Calu3 (cell line): Measurements from ENCODE around the gene AMOT. TPM values are rescaled to one million over a fixed set of nuclear protein-coding genes. Genes with fewer than 3 reads are reported as not detected.

Experiments used
- BruUV-seq: library from RNA; stranded (reverse); fragments of 400-500 nt; replicated peaks from 2 replicates; lab custom pipeline; 2021; lab: Mats Ljungman, UMichigan
- CTCF ChIA-PET: fragments of 300-600 bp; sonication (Branson Sonifier 250); formaldehyde crosslinking; loops from one replicate; lab custom pipeline; 2022; ENCODE audit warnings: antibody characterized with exemption; lab: Charles Lee
- DNase-seq: peaks from one replicate; pipeline ENCODE4 v3.0.0; 2022
- H3K27ac Mint-ChIP-seq: one replicate; pipeline ENCODE4 v1.8.0; 2022; ENCODE audit warnings: mixed read lengths; ENCODE audit not compliant: unreplicated experiment
- H3K27me3 Mint-ChIP-seq: one replicate; pipeline ENCODE4 v1.8.0; 2022; ENCODE audit warnings: mixed read lengths; ENCODE audit not compliant: unreplicated experiment
- H3K36me3 Mint-ChIP-seq: one replicate; pipeline ENCODE4 v1.8.0; 2022; ENCODE audit warnings: mild to moderate bottlenecking, moderate library complexity, mixed read lengths; ENCODE audit not compliant: insufficient read depth, unreplicated experiment
- H3K4me1 Mint-ChIP-seq: one replicate; pipeline ENCODE4 v1.8.0; 2022; ENCODE audit warnings: mild to moderate bottlenecking, low read depth, mixed read lengths; ENCODE audit not compliant: unreplicated experiment
- H3K4me3 Mint-ChIP-seq: one replicate; pipeline ENCODE4 v1.8.0; 2022; ENCODE audit warnings: mild to moderate bottlenecking, low read depth, moderate library complexity, mixed read lengths; ENCODE audit not compliant: unreplicated experiment
- H3K9me3 Mint-ChIP-seq: one replicate; pipeline ENCODE4 v1.8.0; 2022; ENCODE audit warnings: low read depth, mixed read lengths; ENCODE audit not compliant: unreplicated experiment
- CTCF ChIP-seq: fragments of 200-600 bp; IDR thresholded peaks from one replicate; pipeline ENCODE4 v1.8.0; 2022; ENCODE audit warnings: antibody characterized with exemption; ENCODE audit not compliant: unreplicated experiment
- intact Hi-C: fragments of 100-400 bp; cut with micrococcal nuclease; formaldehyde crosslinking; loops from one replicate; pipeline ENCODE4 v1.10.0; 2022; ENCODE audit not compliant: unreplicated experiment
- total RNA-seq: library from RNA; stranded (reverse); gene quantifications from 2 replicates; pipeline ENCODE4 v1.2.3, GENCODE V29; 2022

AMOT gene
- total RNA-seq, 1 experiment from 2014 or later = 16.2 TPM

GRCh38 chrX:112841114-112841819, 636 bp upstream of the AMOT start:
- Mint-ChIP-seq H3K4me3 (peak overlapping the region; percentile 92), H3K27ac (no peak overlapping the region), H3K4me1 (peaks cover 29% of the 10 kb centered on the region), H3K9me3 (no peaks in the 10 kb centered on the region), H3K27me3 (no peaks in the 10 kb centered on the region), H3K36me3 (peaks cover 21% of the 10 kb centered on the region)
- TF ChIP-seq CTCF = no peak
- intact Hi-C loops = no loop called here
- CTCF ChIA-PET = interaction anchor here (0.9 to 1.4 kb wide), 5 partner anchors 9 to 83 kb away, joined by 3 to 8 read pairs (median 5); no protein-coding TSS in a partner anchor
- BruUV-seq = no TSS peak
- peak; percentile 85 for DNase-seq

- Mint-ChIP-seq H3K4me1 (peaks cover 29% of the 10 kb centered on the region), H3K4me3 (peak overlapping the region; percentile 92), H3K27me3 (no peaks in the 10 kb centered on the region), H3K9me3 (no peaks in the 10 kb centered on the region), H3K36me3 (peaks cover 21% of the 10 kb centered on the region), H3K27ac (peak overlapping the region; percentile 23)
- intact Hi-C loops = loop anchor here (2.0 kb wide), 1 partner anchor 45 kb away; no protein-coding TSS in a partner anchor
- CTCF ChIA-PET = no interaction called here
- no TSS peak for BruUV-seq
- no peak for TF ChIP-seq CTCF
- DNase-seq = no peak
These were observed 775 bp downstream of the AMOT start for GRCh38 chrX:112839856-112840255.

GRCh38 chrX:112837531-112837930, 3.1 kb downstream of the AMOT start:
- CTCF ChIA-PET = no interaction called here
- Mint-ChIP-seq H3K27me3 (no peaks in the 10 kb centered on the region), H3K4me1 (peaks cover 36% of the 10 kb centered on the region), H3K36me3 (peaks cover 21% of the 10 kb centered on the region), H3K4me3 (no peak overlapping the region), H3K27ac (no peak overlapping the region), H3K9me3 (no peaks in the 10 kb centered on the region)
- TF ChIP-seq CTCF = no peak
- no TSS peak for BruUV-seq
- no peak for DNase-seq
- intact Hi-C loops = no loop called here

GRCh38 chrX:112835019-112835418, 5.6 kb downstream of the AMOT start:
- no peak overlapping the region for H3K27ac Mint-ChIP-seq
- no peak for DNase-seq
- no peak overlapping the region for H3K4me3 Mint-ChIP-seq
- H3K36me3 Mint-ChIP-seq = peaks cover 3% of the 10 kb centered on the region
- H3K9me3 Mint-ChIP-seq = no peaks in the 10 kb centered on the region
- no TSS peak for BruUV-seq
- intact Hi-C loops = no loop called here
- CTCF ChIA-PET = no interaction called here
- H3K4me1 Mint-ChIP-seq = peaks cover 41% of the 10 kb centered on the region
- TF ChIP-seq CTCF = no peak
- H3K27me3 Mint-ChIP-seq = no peaks in the 10 kb centered on the region
